IPS-NIHi7 (cell line): ENCODE data around the gene RAD51AP1.
A peak's percentile ranks its signal among the peaks of the same experiment; 100 is the strongest.
"Not testable (repeated sequence)": the region's sequence is repeated elsewhere in the genome, so short reads cannot be mapped to it uniquely, and the experiment has no call there.

Experiments used
- DNase-seq: peaks from one replicate; pipeline ENCODE4 v3.0.0; 2012; ENCODE audit warnings: mixed read lengths; ENCODE audit errors: extremely low spot score

The RAD51AP1 gene, protein sequence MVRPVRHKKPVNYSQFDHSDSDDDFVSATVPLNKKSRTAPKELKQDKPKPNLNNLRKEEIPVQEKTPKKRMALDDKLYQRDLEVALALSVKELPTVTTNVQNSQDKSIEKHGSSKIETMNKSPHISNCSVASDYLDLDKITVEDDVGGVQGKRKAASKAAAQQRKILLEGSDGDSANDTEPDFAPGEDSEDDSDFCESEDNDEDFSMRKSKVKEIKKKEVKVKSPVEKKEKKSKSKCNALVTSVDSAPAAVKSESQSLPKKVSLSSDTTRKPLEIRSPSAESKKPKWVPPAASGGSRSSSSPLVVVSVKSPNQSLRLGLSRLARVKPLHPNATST

DNA sequence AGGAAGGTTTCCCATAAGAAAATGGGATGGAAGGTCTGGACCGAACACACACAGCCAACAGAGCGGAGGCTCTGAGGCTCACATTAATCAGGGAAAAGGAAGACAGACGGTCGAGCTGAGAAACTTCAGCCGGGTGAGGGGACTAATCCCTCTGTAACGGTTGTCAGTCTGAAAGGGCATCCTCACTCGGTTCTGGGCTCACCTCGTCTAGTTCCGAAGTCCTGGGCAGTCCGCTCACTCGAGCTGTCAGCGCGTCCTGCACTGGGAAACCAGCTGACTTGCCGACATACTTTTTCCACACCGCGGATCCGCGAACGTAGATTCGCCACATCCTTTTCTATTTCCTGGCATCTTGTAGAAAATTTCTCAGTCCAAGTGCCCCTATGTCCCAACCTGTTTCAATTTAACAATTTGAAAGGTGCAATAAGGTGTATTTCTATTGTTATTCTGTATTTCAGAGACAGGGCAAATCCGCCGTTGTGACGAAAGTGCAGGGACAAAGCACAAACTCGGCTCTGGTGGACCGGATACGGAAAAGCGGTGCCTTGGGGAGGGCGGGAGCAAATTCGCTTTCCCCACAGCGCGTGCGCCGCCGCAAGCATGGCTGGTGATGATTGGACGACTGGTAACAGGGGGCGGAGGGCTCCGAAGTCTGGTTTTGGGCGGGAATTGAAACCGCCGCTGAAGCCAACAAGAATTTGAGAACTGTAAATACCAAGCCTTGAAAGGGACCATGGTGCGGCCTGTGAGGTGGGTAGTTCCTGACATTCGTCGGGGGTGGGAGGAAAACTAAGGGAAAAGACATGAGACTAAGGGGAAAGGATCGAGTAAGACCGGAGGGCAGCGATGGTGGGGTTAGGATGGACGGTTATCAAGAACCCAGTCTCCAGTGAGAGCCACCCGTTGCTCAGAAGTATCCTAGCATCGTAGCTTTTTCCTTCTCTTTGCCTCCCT lies at the start of gene RAD51AP1:
TSS of gene RAD51AP1 (plus strand) at position 684 of the 954 bp plus-strand sequence. CDS start at position 734, 50 bp downstream.
- peak; percentile 99 for DNase-seq

GRCh38 chr12:4489556-4489955 lies 49.1 kb upstream of the RAD51AP1 start:
- no peak for DNase-seq

DNA sequence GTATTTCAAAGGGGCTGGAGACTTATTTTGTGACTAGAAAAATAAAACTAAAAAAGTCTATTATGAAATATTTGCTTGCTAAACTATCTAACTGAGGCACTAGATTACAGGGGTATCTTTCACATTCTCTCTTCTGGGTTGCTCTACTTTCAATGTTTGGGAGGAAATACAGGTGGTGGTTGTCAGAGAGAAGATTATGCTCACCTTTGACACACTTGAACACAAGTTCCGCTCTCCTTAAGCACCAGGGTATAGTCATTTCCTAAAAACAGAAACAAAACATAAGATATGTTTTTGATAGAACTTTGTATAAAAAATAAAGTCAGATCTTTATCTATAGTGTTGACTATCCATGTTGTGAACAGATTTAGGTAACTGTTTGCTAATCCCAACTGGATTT lies 47.7 kb upstream of the RAD51AP1 start:
- DNase-seq: no peak

- DNase-seq: no peak
These were observed 42.4 kb upstream of the RAD51AP1 start for GRCh38 chr12:4496145-4496838.

DNA sequence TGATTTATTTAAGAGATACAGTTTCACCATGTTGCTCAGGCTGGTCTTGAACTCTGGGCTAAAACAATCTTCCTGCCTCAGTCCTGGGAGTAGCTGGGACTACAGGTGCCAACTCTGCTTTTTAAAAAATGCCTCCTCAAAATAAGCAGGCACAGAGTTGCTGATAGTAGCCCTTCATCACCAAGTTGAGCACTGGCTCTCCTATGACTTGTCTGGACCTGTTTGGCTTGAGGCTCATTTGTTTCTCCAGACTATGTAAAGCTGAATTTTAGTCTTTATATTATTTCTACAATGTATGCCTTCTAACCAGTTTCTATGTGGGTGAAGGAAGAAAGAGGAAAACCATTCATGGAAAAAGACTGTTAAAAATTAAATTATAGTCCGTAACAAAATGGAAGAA lies 39.5 kb upstream of the RAD51AP1 start:
- no peak for DNase-seq

- DNase-seq: no peak
These were observed 33.2 kb upstream of the RAD51AP1 start for GRCh38 chr12:4505376-4505986.

DNA sequence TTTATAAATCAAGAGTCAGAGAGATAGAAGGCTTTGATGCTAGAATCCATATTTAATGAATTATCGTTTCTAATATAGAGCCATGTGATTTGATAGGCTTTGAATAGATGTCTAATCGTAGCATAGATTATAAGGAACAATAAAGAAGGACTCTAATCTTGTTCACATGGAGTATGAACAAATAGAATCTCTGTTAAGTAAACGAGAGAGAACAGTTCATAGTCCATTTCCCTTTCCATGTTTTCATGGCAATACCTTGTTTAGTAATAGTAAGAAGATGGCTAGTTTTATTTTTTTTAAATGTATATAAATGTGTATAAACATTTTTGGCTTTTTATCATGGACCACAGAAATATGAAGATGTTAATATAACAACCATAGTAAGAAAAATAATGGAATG lies 32.3 kb upstream of the RAD51AP1 start:
- no peak for DNase-seq

DNA sequence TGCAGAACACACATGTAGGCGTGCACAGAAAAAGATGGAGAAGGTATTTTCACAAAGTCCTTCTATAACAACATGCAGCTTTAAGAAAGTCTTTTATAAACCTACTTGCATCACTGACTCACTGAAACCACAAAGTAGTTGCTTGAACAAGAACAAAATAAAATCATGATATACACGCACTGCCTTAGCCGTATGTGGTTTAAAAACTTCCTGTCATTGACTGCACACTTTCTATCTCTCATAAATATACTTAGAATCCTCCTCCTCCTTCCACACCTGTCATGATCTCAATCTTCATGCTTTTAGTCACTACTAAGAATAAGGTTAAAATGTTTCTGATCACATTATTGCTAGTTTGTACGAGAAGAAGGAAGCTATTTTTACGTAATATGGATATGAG lies 31.8 kb upstream of the RAD51AP1 start:
- DNase-seq: no peak

GRCh38 chr12:4508503-4508902 lies 30.2 kb upstream of the RAD51AP1 start:
- DNase-seq: not testable (repeated sequence)

- DNase-seq: not testable (repeated sequence)
These were observed 29.4 kb upstream of the RAD51AP1 start for GRCh38 chr12:4509269-4509668.

- no peak for DNase-seq
These were observed 20.5 kb upstream of the RAD51AP1 start for GRCh38 chr12:4518106-4518728.

GRCh38 chr12:4523443-4523842 lies 15.2 kb upstream of the RAD51AP1 start:
- not testable (repeated sequence) for DNase-seq

DNA sequence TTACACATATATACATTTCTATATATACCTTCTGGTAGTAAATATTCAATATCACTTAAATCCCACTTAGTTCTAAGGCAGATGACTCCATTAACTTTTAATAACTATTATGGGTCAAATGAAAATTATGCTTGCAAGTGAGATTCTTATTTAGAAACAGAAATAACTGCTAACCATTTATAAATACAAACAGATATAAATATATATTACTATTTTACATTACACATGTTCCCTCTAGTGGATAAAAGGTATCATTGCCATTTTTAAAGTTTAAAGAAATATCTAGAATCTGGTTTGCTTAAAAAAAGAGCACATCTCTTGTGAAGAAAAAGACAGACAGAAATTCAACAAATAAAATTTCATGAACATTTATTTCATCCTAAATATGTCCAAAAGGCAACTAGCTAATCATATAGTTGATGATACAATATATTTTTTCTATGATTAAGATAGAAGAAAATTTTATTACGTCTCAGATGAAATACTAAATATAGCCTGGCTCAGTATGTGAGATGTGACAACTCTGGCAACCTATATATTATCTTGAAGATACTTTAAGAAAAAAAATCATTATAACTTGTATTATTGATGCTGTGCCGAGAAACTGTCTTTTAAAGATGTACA lies 11.7 kb upstream of the RAD51AP1 start:
- no peak for DNase-seq

GRCh38 chr12:4530160-4530559 lies 8.5 kb upstream of the RAD51AP1 start:
- no peak for DNase-seq

DNA sequence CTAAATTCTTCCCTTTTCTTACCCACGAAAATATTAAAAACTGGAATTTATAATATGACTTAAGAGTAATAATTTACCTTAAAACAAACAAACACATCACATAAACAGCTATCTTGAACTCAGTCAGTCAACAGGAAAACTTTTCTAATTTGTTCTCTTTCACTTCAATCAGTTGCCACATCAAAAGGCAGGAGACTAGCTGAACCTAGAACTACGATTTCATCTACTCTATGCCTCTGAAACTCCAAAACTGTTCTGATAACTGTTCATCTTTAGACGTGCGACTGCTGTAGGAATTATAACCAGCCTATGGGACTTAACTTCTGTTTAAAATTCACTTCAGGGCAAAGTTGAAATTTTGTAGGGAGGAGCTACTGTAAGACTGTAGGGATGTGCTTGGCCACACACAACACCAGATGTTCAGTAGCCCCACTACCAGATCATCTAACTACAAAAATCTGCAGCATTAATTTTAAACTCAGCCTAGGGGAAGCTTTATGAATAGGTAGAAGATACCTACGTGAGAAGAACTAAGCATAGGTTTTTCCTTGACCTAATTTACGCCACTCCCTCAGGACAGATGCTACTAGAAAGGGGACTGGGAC lies 7.6 kb upstream of the RAD51AP1 start:
- DNase-seq: no peak

DNA sequence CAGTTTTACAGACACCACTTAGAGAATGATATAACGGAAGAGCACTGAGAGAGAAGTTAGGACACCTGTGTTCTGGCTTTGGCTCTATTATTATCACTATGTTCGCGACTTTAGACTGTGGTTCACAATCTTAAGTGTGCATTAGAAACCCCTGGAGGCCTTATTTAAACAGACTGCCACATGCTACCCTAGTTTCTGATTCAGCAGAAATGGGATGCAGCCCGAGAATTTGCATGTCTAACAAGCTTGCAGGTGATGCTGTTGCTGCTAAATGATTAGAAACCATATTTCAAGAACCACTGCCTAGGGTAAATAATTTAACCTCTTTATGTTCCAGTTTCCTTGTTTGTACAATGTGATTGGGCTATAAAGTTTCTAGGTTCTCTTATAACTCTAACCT lies 3.6 kb upstream of the RAD51AP1 start:
- no peak for DNase-seq

DNA sequence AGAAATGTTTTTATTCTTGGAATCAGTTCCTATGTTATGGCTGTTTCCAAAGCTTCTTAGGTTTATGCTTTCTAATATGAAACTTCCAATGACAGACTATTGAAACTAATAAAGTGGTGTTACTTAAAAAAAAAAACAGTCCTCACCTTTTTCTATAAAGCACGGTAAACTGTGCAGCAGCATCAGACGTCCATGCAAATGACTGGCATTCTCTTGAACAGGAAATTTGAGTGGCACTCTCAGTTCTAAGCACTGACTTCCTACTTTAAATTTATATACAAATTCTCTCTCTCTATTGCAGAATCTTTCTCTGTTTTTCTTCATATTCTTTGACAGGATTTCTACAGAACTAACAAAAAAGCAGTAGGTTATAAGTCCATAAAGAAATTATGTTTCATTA lies 2.8 kb upstream of the RAD51AP1 start:
- DNase-seq: no peak

GRCh38 chr12:4539167-4539870 lies 629 bp downstream of the RAD51AP1 start:
- no peak for DNase-seq

- no peak for DNase-seq
These were observed 1.5 kb downstream of the RAD51AP1 start for GRCh38 chr12:4540170-4540569.

- no peak for DNase-seq
These were observed 1.9 kb downstream of the RAD51AP1 start for GRCh38 chr12:4540638-4541037.
